HFFc6 (cell line): Measurements from ENCODE around the gene TEX29. TPM values are rescaled to one million over a fixed set of nuclear protein-coding genes. Genes with fewer than 3 reads are reported as not detected.

Experiments used
- DNase-seq: peaks from one replicate; pipeline ENCODE4 v3.0.0-alpha.2; 2018
- H3K27ac Mint-ChIP-seq: 2 replicates; pipeline ENCODE4 v1.8.0; 2020; ENCODE audit warnings: mild to moderate bottlenecking, mixed read lengths
- H3K27me3 Mint-ChIP-seq: 2 replicates; pipeline ENCODE4 v1.8.0; 2021; ENCODE audit warnings: mild to moderate bottlenecking, moderate library complexity, mixed read lengths; ENCODE audit not compliant: insufficient read depth
- H3K36me3 Mint-ChIP-seq: 2 replicates; pipeline ENCODE4 v1.8.0; 2021; ENCODE audit warnings: low read depth, mixed read lengths
- H3K4me1 Mint-ChIP-seq: 2 replicates; pipeline ENCODE4 v1.8.0; 2020; ENCODE audit warnings: low read depth, mixed read lengths
- H3K4me3 Mint-ChIP-seq: 2 replicates; pipeline ENCODE4 v1.8.0; 2020; ENCODE audit warnings: mild to moderate bottlenecking, moderate library complexity, mixed read lengths
- H3K9me3 Mint-ChIP-seq: 2 replicates; pipeline ENCODE4 v1.8.0; 2020; ENCODE audit warnings: mild to moderate bottlenecking, mixed read lengths
- total RNA-seq, 6 experiments: library from RNA; stranded (reverse); fragmentation: NEBNext Ultra II Directional; extraction: Animal tissue kit (Norgen Biotek cat#: 25700); gene quantifications; 2 replicates in 1 of 6; 3 replicates in 5 of 6; pipeline ENCODE4 v1.2.3, GENCODE V29; 2021
- TF ChIP-seq, protein P1 (sequence below): fragments of 200-600 bp; sonication (generic); IDR thresholded peaks from 2 replicates; pipeline ENCODE4 v1.5.0; 2021; ENCODE audit warnings: antibody characterized with exemption, mild to moderate bottlenecking

TEX29 gene
- total RNA-seq, 6 experiments from 2014 or later: 0.41 TPM; not detected in 5

- H3K4me3 Mint-ChIP-seq: no peak overlapping the region
- TF ChIP-seq, protein P1, sequence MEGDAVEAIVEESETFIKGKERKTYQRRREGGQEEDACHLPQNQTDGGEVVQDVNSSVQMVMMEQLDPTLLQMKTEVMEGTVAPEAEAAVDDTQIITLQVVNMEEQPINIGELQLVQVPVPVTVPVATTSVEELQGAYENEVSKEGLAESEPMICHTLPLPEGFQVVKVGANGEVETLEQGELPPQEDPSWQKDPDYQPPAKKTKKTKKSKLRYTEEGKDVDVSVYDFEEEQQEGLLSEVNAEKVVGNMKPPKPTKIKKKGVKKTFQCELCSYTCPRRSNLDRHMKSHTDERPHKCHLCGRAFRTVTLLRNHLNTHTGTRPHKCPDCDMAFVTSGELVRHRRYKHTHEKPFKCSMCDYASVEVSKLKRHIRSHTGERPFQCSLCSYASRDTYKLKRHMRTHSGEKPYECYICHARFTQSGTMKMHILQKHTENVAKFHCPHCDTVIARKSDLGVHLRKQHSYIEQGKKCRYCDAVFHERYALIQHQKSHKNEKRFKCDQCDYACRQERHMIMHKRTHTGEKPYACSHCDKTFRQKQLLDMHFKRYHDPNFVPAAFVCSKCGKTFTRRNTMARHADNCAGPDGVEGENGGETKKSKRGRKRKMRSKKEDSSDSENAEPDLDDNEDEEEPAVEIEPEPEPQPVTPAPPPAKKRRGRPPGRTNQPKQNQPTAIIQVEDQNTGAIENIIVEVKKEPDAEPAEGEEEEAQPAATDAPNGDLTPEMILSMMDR: no peak
- H3K36me3 Mint-ChIP-seq: no peaks in the 10 kb centered on the region
- no peak overlapping the region for H3K27ac Mint-ChIP-seq
- H3K4me1 Mint-ChIP-seq: no peaks in the 10 kb centered on the region
- peaks cover 15% of the 10 kb centered on the region for H3K27me3 Mint-ChIP-seq
- DNase-seq: no peak
- H3K9me3 Mint-ChIP-seq: no peaks in the 10 kb centered on the region
Observed at GRCh38 chr13:111361873-111362648, 41.6 kb downstream of the TEX29 start.

GRCh38 chr13:111363121-111363520 lies 42.7 kb downstream of the TEX29 start:
- H3K27me3 Mint-ChIP-seq: peaks cover 18% of the 10 kb centered on the region
- H3K4me3 Mint-ChIP-seq: no peak overlapping the region
- no peaks in the 10 kb centered on the region for H3K36me3 Mint-ChIP-seq
- TF ChIP-seq, protein P1: no peak
- DNase-seq: no peak
- no peaks in the 10 kb centered on the region for H3K4me1 Mint-ChIP-seq
- no peaks in the 10 kb centered on the region for H3K9me3 Mint-ChIP-seq
- H3K27ac Mint-ChIP-seq: no peak overlapping the region

GRCh38 chr13:111363591-111363990 lies 43.1 kb downstream of the TEX29 start:
- H3K4me3 Mint-ChIP-seq: no peak overlapping the region
- DNase-seq: no peak
- TF ChIP-seq, protein P1: no peak
- no peak overlapping the region for H3K27ac Mint-ChIP-seq
- no peaks in the 10 kb centered on the region for H3K9me3 Mint-ChIP-seq
- H3K27me3 Mint-ChIP-seq: peaks cover 20% of the 10 kb centered on the region
- no peaks in the 10 kb centered on the region for H3K4me1 Mint-ChIP-seq
- no peaks in the 10 kb centered on the region for H3K36me3 Mint-ChIP-seq

DNA sequence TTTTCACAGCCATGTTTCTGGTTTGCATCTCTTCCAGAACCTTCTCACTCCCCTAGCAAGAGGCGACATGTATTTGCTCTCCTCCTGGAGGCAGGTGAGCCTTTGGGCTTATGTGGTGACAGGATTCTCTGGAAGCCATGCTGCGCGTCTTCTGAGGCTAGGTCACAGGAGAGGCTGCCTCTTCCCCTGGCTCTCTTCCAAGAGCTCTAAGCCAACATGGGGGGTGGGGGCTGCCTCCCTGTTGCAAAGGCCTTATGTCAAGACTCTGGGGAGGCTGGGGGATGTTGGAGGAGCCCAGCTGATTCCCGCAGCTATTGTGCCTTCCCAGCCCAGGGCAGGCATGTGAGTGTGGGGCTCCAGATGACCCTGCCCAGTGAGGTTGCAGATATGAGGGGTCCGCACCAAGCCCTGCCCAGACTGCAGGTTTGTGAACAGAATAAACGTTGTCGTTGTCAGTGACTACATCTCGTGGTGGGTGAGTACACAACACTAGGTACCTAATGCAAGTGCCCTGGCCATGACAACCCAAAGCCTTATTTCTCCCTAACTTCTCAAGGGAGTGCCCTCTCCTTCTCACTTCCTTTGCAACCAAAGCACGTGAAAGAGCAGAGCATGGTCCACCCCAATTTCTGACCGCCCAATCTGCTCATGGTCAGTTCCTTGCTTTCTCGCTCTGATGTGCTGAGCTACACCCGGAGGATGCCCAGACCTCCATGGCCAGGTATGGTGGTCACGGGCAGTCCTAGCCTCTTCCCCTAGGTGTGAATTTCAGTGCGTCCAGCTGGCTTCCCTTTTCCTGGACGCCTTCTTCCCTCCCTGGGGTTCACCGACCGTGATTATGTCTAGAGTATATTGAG lies 44.9 kb downstream of the TEX29 start:
- Mint-ChIP-seq H3K4me1 (no peaks in the 10 kb centered on the region), H3K9me3 (no peaks in the 10 kb centered on the region), H3K4me3 (no peak overlapping the region), H3K27me3 (peaks cover 20% of the 10 kb centered on the region), H3K27ac (no peak overlapping the region), H3K36me3 (no peaks in the 10 kb centered on the region)
- TF ChIP-seq, protein P1: no peak
- no peak for DNase-seq

- Mint-ChIP-seq H3K27ac (no peak overlapping the region), H3K4me1 (no peaks in the 10 kb centered on the region)
Observed at GRCh38 chr13:111367340-111367739, 46.9 kb downstream of the TEX29 start.

More at GRCh38 chr13:111367340-111367739, 46.9 kb downstream of the TEX29 start:
- Mint-ChIP-seq H3K9me3 (no peaks in the 10 kb centered on the region), H3K4me3 (no peak overlapping the region), H3K36me3 (no peaks in the 10 kb centered on the region), H3K27me3 (peaks cover 19% of the 10 kb centered on the region)
- no peak for DNase-seq
- TF ChIP-seq, protein P1: no peak
